Measurements from ENCODE around the gene C11orf54. TPM values are rescaled to one million over a fixed set of nuclear protein-coding genes. Genes with fewer than 3 reads are reported as not detected.
"Not testable (repeated sequence)": the region's sequence is repeated elsewhere in the genome, so short reads cannot be mapped to it uniquely, and the experiment has no call there.

C11orf54 gene
- total and polyA plus RNA-seq, 2 experiments from 2014 or later: 23.5 to 28.8 TPM

GRCh38 chr11:93770160-93770559 is 28.7 kb downstream of the C11orf54 start:
- H3K4me1 ChIP-seq (ENCODE audit: low read depth): peaks cover 3% of the 10 kb centered on the region
- no peak overlapping the region for H3K4me3 ChIP-seq
- H3K36me3 ChIP-seq: no peaks in the 10 kb centered on the region
- no peak for TF ChIP-seq CTCF (IDR thresholded peaks at IDR 0.05; ENCODE audit: low read depth, low read length)
- DNase-seq (ENCODE audit: low read depth in 1 of 2, low spot score in 1 of 2): no peak
- no peaks in the 10 kb centered on the region for H3K9me3 ChIP-seq (ENCODE audit: low read depth)
- H3K27me3 ChIP-seq: no peaks in the 10 kb centered on the region
- no peak overlapping the region for H3K27ac ChIP-seq

- no peak for DNase-seq (ENCODE audit: low read depth in 1 of 2, low spot score in 1 of 2)
- Histone ChIP-seq H3K27me3 (no peaks in the 10 kb centered on the region), H3K27ac (no peak overlapping the region), H3K4me3 (no peak overlapping the region), H3K4me1 (ENCODE audit: low read depth) (no peaks in the 10 kb centered on the region), H3K36me3 (no peaks in the 10 kb centered on the region), H3K9me3 (ENCODE audit: low read depth) (no peaks in the 10 kb centered on the region)
- TF ChIP-seq CTCF (IDR thresholded peaks at IDR 0.05; ENCODE audit: low read depth, low read length): no peak
These were observed 30.7 kb downstream of the C11orf54 start for GRCh38 chr11:93772123-93772522.

GRCh38 chr11:93773045-93773477 is 31.6 kb downstream of the C11orf54 start:
- H3K4me1 ChIP-seq (ENCODE audit: low read depth): no peaks in the 10 kb centered on the region
- DNase-seq (ENCODE audit: low read depth in 1 of 2, low spot score in 1 of 2): peak in 1 of 2 donors; percentile 33
- no peak for TF ChIP-seq CTCF (IDR thresholded peaks at IDR 0.05; ENCODE audit: low read depth, low read length)
- H3K36me3 ChIP-seq: no peaks in the 10 kb centered on the region
- no peak overlapping the region for H3K4me3 ChIP-seq
- no peaks in the 10 kb centered on the region for H3K9me3 ChIP-seq (ENCODE audit: low read depth)
- no peaks in the 10 kb centered on the region for H3K27me3 ChIP-seq
- no peak overlapping the region for H3K27ac ChIP-seq

- no peak overlapping the region for H3K27ac ChIP-seq
- H3K4me3 ChIP-seq: no peak overlapping the region
- DNase-seq (ENCODE audit: low read depth in 1 of 2, low spot score in 1 of 2): no peak
- no peaks in the 10 kb centered on the region for H3K27me3 ChIP-seq
- H3K4me1 ChIP-seq (ENCODE audit: low read depth): no peaks in the 10 kb centered on the region
- H3K36me3 ChIP-seq: no peaks in the 10 kb centered on the region
- TF ChIP-seq CTCF (IDR thresholded peaks at IDR 0.05; ENCODE audit: low read depth, low read length): no peak
- no peaks in the 10 kb centered on the region for H3K9me3 ChIP-seq (ENCODE audit: low read depth)
These were observed 32.2 kb downstream of the C11orf54 start for GRCh38 chr11:93773601-93774200.

GRCh38 chr11:93774560-93774959 is 33.1 kb downstream of the C11orf54 start:
- H3K27me3 ChIP-seq; H3K27ac ChIP-seq; H3K4me3 ChIP-seq; H3K36me3 ChIP-seq; H3K4me1 ChIP-seq (ENCODE audit: low read depth); H3K9me3 ChIP-seq (ENCODE audit: low read depth): not testable (repeated sequence)
- DNase-seq (ENCODE audit: low read depth in 1 of 2, low spot score in 1 of 2): peak in 1 of 2 donors; percentile 73

- Histone ChIP-seq H3K27ac (no peak overlapping the region), H3K4me1 (ENCODE audit: low read depth) (no peaks in the 10 kb centered on the region), H3K9me3 (ENCODE audit: low read depth) (no peaks in the 10 kb centered on the region), H3K36me3 (no peaks in the 10 kb centered on the region), H3K4me3 (no peak overlapping the region), H3K27me3 (no peaks in the 10 kb centered on the region)
- peak; percentile 34 for TF ChIP-seq CTCF (IDR thresholded peaks at IDR 0.05; ENCODE audit: low read depth, low read length)
- peak; percentile 11 to 25 for DNase-seq (ENCODE audit: low read depth in 1 of 2, low spot score in 1 of 2)
These were observed 33.8 kb downstream of the C11orf54 start for GRCh38 chr11:93775289-93775688.
